ENCODE results near the gene FIP1L1.
"Not testable (repeated sequence)": the region's sequence is repeated elsewhere in the genome, so short reads cannot be mapped to it uniquely, and the experiment has no call there.

FIP1L1 gene, protein sequence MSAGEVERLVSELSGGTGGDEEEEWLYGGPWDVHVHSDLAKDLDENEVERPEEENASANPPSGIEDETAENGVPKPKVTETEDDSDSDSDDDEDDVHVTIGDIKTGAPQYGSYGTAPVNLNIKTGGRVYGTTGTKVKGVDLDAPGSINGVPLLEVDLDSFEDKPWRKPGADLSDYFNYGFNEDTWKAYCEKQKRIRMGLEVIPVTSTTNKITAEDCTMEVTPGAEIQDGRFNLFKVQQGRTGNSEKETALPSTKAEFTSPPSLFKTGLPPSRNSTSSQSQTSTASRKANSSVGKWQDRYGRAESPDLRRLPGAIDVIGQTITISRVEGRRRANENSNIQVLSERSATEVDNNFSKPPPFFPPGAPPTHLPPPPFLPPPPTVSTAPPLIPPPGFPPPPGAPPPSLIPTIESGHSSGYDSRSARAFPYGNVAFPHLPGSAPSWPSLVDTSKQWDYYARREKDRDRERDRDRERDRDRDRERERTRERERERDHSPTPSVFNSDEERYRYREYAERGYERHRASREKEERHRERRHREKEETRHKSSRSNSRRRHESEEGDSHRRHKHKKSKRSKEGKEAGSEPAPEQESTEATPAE

GRCh38 chr4:53377319-53378170 lies at the start of gene FIP1L1:
TSS of gene FIP1L1 (plus strand) at chr4:53377641. CDS start at chr4:53377839, 198 bp downstream.
- DNase-seq = peak; percentile 76

- DNase-seq = not testable (repeated sequence)
Observed at GRCh38 chr4:53334916-53335315, 42.5 kb upstream of the FIP1L1 start.

- not testable (repeated sequence) for DNase-seq
Observed at GRCh38 chr4:53340145-53340544, 37.3 kb upstream of the FIP1L1 start.

- not testable (repeated sequence) for DNase-seq
Observed at GRCh38 chr4:53346392-53346791, 31.0 kb upstream of the FIP1L1 start.

- no peak for DNase-seq
Observed at GRCh38 chr4:53346920-53347852, 30.3 kb upstream of the FIP1L1 start.

- no peak for DNase-seq
Observed at GRCh38 chr4:53348046-53348445, 29.4 kb upstream of the FIP1L1 start.

DNA sequence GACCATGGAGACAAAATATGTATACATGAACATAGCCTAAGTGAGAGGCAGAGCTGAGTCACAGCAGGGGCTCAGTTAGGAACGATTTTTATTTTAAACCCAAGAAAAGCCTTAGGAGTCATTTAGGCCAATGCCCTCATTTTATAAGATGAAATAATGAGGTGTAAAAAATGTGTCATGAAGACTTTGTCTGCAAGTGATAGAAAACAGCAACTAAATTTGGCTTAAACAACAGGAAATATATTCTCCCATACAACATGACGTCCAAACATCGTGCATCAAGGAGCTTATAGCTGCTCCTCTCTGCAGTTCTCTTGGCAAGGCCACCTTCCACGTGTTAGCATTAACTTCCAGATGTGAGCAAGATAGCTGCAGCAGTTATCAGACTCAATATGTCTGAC lies 28.4 kb upstream of the FIP1L1 start:
- no peak for DNase-seq

DNA sequence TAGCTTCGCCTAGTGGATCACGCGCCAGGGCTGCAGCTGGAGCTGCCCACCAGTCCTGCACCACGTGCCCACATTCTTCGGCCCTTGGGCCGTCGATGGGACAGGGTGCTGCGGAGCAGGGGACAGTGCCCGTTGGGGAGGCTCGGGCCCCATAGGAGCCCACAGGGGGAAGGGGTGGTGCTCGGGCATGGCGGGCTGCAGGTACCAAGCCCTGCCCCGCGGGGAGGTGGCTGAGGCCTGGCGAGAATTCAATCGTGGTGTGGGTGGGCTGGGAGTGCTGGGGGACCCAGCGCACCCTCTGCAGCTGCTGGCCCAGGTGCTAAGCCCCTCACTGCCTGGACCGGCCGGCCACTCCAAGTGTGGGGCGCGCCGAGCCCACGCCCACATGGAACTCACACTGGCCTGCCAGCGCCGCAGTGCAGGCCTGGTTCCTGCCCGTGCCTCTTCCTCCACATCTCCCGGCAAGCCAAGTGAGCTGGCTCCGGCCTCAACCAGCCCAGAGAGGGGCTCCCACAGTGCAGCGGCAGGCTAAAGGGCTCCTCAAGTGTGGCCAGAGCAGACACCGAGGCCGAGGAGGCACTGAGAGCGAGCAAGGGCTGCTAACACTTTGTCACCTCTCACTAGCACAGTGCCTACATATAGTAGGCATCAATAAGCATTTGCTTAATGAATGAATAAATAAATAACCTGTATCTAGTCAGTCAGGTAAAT lies 23.3 kb upstream of the FIP1L1 start:
- DNase-seq = no peak

GRCh38 chr4:53355930-53356521 lies 21.4 kb upstream of the FIP1L1 start:
- DNase-seq = no peak

DNA sequence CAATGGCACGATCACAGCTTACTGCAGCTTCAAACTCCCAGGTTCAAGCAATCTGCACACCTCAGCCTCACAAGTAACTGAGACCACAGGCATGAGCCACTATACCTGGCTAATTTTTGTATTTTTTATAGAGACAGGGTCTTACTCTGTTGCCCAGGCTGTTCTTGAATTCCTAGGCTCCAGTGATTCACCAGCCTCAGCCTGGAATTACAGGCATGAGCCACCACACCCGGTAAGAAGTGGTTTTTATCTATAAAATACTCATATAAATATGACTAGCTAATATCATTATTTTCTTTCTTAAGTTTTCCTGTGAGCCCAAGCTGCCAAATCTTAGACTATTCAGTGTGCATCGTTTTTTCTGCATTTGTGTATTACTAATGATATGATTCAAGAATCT lies 16.0 kb upstream of the FIP1L1 start:
- DNase-seq = no peak

DNA sequence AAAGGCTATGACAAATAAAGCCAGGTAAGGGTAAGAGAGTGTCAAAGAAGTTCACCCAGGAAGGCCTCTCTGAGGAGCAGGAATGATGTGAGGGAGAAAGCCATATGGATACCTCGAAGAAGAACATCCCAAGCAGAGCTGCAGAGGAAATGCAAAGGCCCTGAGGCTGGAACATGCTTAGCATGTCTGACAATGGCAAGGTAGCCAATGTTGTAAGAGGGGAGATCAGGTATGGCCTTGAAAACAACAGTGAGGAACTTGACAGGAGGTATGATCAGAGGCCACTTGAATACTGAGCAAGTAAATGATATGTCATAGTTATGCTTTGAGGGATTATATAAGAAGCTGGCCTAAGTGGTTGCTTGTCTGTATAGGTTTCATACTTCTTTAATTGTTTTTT lies 15.3 kb upstream of the FIP1L1 start:
- no peak for DNase-seq

DNA sequence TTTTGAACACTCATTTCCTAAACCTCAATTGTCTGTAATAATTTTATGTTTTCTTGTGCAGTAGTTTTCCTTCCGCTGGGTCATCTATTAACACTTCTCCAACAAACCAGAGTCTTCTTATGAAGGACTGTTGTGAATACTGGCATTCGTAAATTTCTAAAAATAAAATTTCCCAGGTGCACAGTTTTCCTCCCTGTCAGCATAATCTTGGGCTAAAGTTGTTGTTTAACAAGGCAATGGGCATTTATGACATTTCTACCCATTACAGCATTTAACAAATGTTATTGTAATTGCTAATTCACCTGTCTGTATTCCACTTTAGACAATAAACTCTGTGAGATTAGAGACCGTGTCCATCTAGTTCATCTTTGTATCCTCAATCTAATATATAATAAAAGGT lies 12.8 kb upstream of the FIP1L1 start:
- no peak for DNase-seq

- DNase-seq = no peak
Observed at GRCh38 chr4:53365121-53365485, 12.3 kb upstream of the FIP1L1 start.

- peak; percentile 89 for DNase-seq
Observed at GRCh38 chr4:53365486-53366300, 11.7 kb upstream of the FIP1L1 start, which contains the start of gene SCFD2. TSS of gene SCFD2 (minus strand) at chr4:53366061.

- DNase-seq = no peak
Observed at GRCh38 chr4:53366301-53366716, 11.1 kb upstream of the FIP1L1 start.

DNA sequence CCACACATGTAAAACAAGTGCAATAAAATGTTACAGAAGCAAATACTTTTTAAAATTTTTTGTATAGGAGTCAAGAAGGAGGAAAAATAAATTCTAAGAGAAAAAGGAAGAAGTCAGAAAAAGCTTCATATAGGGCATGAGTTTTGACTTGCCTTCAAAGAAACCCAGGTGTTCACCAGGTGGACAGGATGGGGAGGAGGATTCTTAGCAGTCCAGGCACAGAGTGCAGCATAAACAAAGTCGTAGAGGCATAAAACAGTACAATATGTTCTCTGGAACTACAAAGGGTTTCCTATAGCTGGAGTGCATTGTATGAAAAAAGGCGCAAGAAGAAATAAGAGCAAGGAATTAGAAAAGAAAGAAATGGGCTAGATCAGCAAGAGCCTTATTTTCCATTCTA lies 9.7 kb upstream of the FIP1L1 start:
- no peak for DNase-seq

- DNase-seq = no peak
Observed at GRCh38 chr4:53371049-53371448, 6.4 kb upstream of the FIP1L1 start.

DNA sequence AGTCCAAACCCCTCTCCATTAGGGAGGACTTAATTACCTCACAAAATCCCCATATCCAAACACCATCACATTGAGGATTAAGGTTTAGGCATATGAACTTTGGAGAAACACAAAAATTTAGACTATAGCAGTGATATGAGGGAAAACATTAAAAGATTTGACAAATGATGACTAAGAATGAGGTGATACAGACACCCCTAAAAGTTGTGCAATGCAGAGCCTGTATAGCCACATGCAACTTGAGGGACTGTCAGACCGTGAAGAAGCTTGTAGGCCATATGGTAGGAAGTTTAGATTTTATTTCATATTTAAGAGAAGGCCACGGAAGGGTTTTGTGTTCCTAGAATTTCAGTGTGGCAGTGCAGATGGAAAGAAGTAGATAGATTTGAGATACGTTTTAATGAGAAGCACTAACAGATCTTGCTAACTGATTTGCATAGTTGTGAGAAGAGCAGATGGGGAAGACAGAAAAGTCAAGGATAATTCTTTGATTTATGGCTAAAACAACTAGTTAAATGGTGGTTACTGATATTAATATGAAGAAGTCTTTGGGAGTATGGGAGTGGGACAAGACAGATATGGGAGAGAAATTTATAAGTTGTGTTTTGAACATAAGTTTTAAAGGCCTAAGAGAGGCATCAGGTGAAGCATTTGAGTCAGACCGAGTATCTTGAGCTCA lies 5.5 kb upstream of the FIP1L1 start:
- no peak for DNase-seq

GRCh38 chr4:53374777-53375258 lies 2.6 kb upstream of the FIP1L1 start:
- no peak for DNase-seq

GRCh38 chr4:53376900-53377299 lies 541 bp upstream of the FIP1L1 start:
- no peak for DNase-seq

All from NCI-H1694 (cell line).